ENCODE results near the gene CLEC20A.

CLEC20A gene

GRCh38 chr1:178467837-178468236, 28.9 kb downstream of the CLEC20A start:
- TF ChIP-seq ZNF274 (IDR thresholded peaks at IDR 0.05; ENCODE audit: low read depth, low read length): no peak
- TF ChIP-seq SUZ12 (IDR thresholded peaks at IDR 0.05; ENCODE audit: extremely low read depth, insufficient read depth, insufficient read length): no peak
- TF ChIP-seq YY1 (IDR thresholded peaks at IDR 0.05; ENCODE audit: insufficient read depth, insufficient read length): no peak
- Histone ChIP-seq H3K27me3 (ENCODE audit: insufficient read depth, insufficient read length) (no peaks in the 10 kb centered on the region), H3K9me3 (ENCODE audit: insufficient read depth, low read length) (no peaks in the 10 kb centered on the region), H3K4me1 (ENCODE audit: insufficient read depth, insufficient read length) (no peaks in the 10 kb centered on the region), H3K9ac (ENCODE audit: insufficient read length, low read depth) (no peak overlapping the region), H3K36me3 (ENCODE audit: insufficient read depth, insufficient read length, low read length) (peaks cover 52% of the 10 kb centered on the region), H3K4me3 (ENCODE audit: insufficient read length, low read depth) (no peak overlapping the region)
- no peak for DNase-seq (ENCODE audit: low read depth, low spot score)

- no peak for DNase-seq (ENCODE audit: low read depth, low spot score)
- Histone ChIP-seq H3K9me3 (ENCODE audit: insufficient read depth, low read length) (no peaks in the 10 kb centered on the region), H3K4me3 (ENCODE audit: insufficient read length, low read depth) (no peak overlapping the region), H3K9ac (ENCODE audit: insufficient read length, low read depth) (no peak overlapping the region), H3K4me1 (ENCODE audit: insufficient read depth, insufficient read length) (no peaks in the 10 kb centered on the region), H3K27me3 (ENCODE audit: insufficient read depth, insufficient read length) (no peaks in the 10 kb centered on the region), H3K36me3 (ENCODE audit: insufficient read depth, insufficient read length, low read length) (peaks cover 39% of the 10 kb centered on the region)
- TF ChIP-seq YY1 (IDR thresholded peaks at IDR 0.05; ENCODE audit: insufficient read depth, insufficient read length) (no peak), ZNF274 (IDR thresholded peaks at IDR 0.05; ENCODE audit: low read depth, low read length) (no peak), SUZ12 (IDR thresholded peaks at IDR 0.05; ENCODE audit: extremely low read depth, insufficient read depth, insufficient read length) (no peak)
Measured at GRCh38 chr1:178465011-178465410, 31.8 kb downstream of the CLEC20A start.

- DNase-seq (ENCODE audit: low read depth, low spot score): no peak
- no peak overlapping the region for H3K4me3 ChIP-seq (ENCODE audit: insufficient read length, low read depth)
- no peak for TF ChIP-seq YY1 (IDR thresholded peaks at IDR 0.05; ENCODE audit: insufficient read depth, insufficient read length)
- no peak for TF ChIP-seq SUZ12 (IDR thresholded peaks at IDR 0.05; ENCODE audit: extremely low read depth, insufficient read depth, insufficient read length)
- TF ChIP-seq ZNF274 (IDR thresholded peaks at IDR 0.05; ENCODE audit: low read depth, low read length): no peak
Measured at GRCh38 chr1:178464566-178464965, 32.2 kb downstream of the CLEC20A start.

GRCh38 chr1:178464141-178464540, 32.6 kb downstream of the CLEC20A start:
- Histone ChIP-seq H3K4me3 (ENCODE audit: insufficient read length, low read depth) (no peak overlapping the region), H3K4me1 (ENCODE audit: insufficient read depth, insufficient read length) (no peaks in the 10 kb centered on the region), H3K36me3 (ENCODE audit: insufficient read depth, insufficient read length, low read length) (peaks cover 36% of the 10 kb centered on the region), H3K9ac (ENCODE audit: insufficient read length, low read depth) (no peak overlapping the region), H3K27me3 (ENCODE audit: insufficient read depth, insufficient read length) (no peaks in the 10 kb centered on the region), H3K9me3 (ENCODE audit: insufficient read depth, low read length) (no peaks in the 10 kb centered on the region)
- DNase-seq (ENCODE audit: low read depth, low spot score): no peak
- TF ChIP-seq YY1 (IDR thresholded peaks at IDR 0.05; ENCODE audit: insufficient read depth, insufficient read length) (no peak), ZNF274 (IDR thresholded peaks at IDR 0.05; ENCODE audit: low read depth, low read length) (no peak), SUZ12 (IDR thresholded peaks at IDR 0.05; ENCODE audit: extremely low read depth, insufficient read depth, insufficient read length) (no peak)

More at GRCh38 chr1:178464566-178464965, 32.2 kb downstream of the CLEC20A start:
- no peak overlapping the region for H3K9ac ChIP-seq (ENCODE audit: insufficient read length, low read depth)
- H3K36me3 ChIP-seq (ENCODE audit: insufficient read depth, insufficient read length, low read length): peaks cover 38% of the 10 kb centered on the region
- no peaks in the 10 kb centered on the region for H3K27me3 ChIP-seq (ENCODE audit: insufficient read depth, insufficient read length)
- no peaks in the 10 kb centered on the region for H3K4me1 ChIP-seq (ENCODE audit: insufficient read depth, insufficient read length)
- H3K9me3 ChIP-seq (ENCODE audit: insufficient read depth, low read length): no peaks in the 10 kb centered on the region

GRCh38 chr1:178461701-178462100, 35.1 kb downstream of the CLEC20A start:
- TF ChIP-seq YY1 (IDR thresholded peaks at IDR 0.05; ENCODE audit: insufficient read depth, insufficient read length) (no peak), SUZ12 (IDR thresholded peaks at IDR 0.05; ENCODE audit: extremely low read depth, insufficient read depth, insufficient read length) (no peak), ZNF274 (IDR thresholded peaks at IDR 0.05; ENCODE audit: low read depth, low read length) (no peak)
- H3K9me3 ChIP-seq (ENCODE audit: insufficient read depth, low read length): no peaks in the 10 kb centered on the region
- no peaks in the 10 kb centered on the region for H3K4me1 ChIP-seq (ENCODE audit: insufficient read depth, insufficient read length)
- H3K4me3 ChIP-seq (ENCODE audit: insufficient read length, low read depth): no peak overlapping the region
- no peak overlapping the region for H3K9ac ChIP-seq (ENCODE audit: insufficient read length, low read depth)
- no peaks in the 10 kb centered on the region for H3K27me3 ChIP-seq (ENCODE audit: insufficient read depth, insufficient read length)
- DNase-seq (ENCODE audit: low read depth, low spot score): no peak
- H3K36me3 ChIP-seq (ENCODE audit: insufficient read depth, insufficient read length, low read length): peaks cover 36% of the 10 kb centered on the region

GRCh38 chr1:178461104-178461503, 35.7 kb downstream of the CLEC20A start:
- H3K4me3 ChIP-seq (ENCODE audit: insufficient read length, low read depth): no peak overlapping the region
- DNase-seq (ENCODE audit: low read depth, low spot score): no peak
- TF ChIP-seq SUZ12 (IDR thresholded peaks at IDR 0.05; ENCODE audit: extremely low read depth, insufficient read depth, insufficient read length): no peak
- TF ChIP-seq ZNF274 (IDR thresholded peaks at IDR 0.05; ENCODE audit: low read depth, low read length): no peak
- TF ChIP-seq YY1 (IDR thresholded peaks at IDR 0.05; ENCODE audit: insufficient read depth, insufficient read length): no peak
- peaks cover 33% of the 10 kb centered on the region for H3K36me3 ChIP-seq (ENCODE audit: insufficient read depth, insufficient read length, low read length)
- H3K27me3 ChIP-seq (ENCODE audit: insufficient read depth, insufficient read length): no peaks in the 10 kb centered on the region
- H3K4me1 ChIP-seq (ENCODE audit: insufficient read depth, insufficient read length): no peaks in the 10 kb centered on the region
- H3K9me3 ChIP-seq (ENCODE audit: insufficient read depth, low read length): no peaks in the 10 kb centered on the region
- no peak overlapping the region for H3K9ac ChIP-seq (ENCODE audit: insufficient read length, low read depth)

GRCh38 chr1:178458203-178458602, 38.6 kb downstream of the CLEC20A start:
- Histone ChIP-seq H3K9ac (ENCODE audit: insufficient read length, low read depth) (no peak overlapping the region), H3K4me1 (ENCODE audit: insufficient read depth, insufficient read length) (no peaks in the 10 kb centered on the region), H3K4me3 (ENCODE audit: insufficient read length, low read depth) (no peak overlapping the region), H3K36me3 (ENCODE audit: insufficient read depth, insufficient read length, low read length) (peaks cover 24% of the 10 kb centered on the region), H3K9me3 (ENCODE audit: insufficient read depth, low read length) (no peaks in the 10 kb centered on the region), H3K27me3 (ENCODE audit: insufficient read depth, insufficient read length) (no peaks in the 10 kb centered on the region)
- no peak for TF ChIP-seq ZNF274 (IDR thresholded peaks at IDR 0.05; ENCODE audit: low read depth, low read length)
- no peak for TF ChIP-seq YY1 (IDR thresholded peaks at IDR 0.05; ENCODE audit: insufficient read depth, insufficient read length)
- TF ChIP-seq SUZ12 (IDR thresholded peaks at IDR 0.05; ENCODE audit: extremely low read depth, insufficient read depth, insufficient read length): no peak
- no peak for DNase-seq (ENCODE audit: low read depth, low spot score)

All from NT2/D1 (cell line).